HG03520 (cell line): ENCODE data around the gene RBM28.

Source experiments
- ATAC-seq: cut with Tn5 transposase; IDR thresholded peaks from one replicate; pipeline ENCODE4 v1.9.1; 2021; ENCODE audit warnings: mild to moderate bottlenecking, moderate library complexity; ENCODE audit not compliant: unreplicated experiment

The RBM28 gene

DNA sequence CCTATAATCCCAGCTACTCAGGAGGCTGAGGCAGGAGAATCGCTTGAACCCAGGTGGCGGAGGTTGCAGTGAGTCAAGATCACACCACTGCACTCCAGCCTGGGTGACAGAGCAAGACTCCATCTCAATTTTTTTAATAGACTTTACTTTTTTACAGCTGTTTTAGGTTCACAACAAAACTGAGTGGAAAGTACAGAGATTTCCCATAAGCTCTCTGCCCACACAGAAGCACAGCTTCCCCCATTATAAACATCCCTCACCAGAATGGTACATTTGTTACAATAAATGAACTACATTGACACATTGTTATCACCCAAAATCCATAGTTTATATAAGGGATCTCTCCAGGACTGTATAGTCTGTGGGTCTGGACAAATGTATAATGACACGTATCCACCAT, 32.4 kb upstream of the RBM28 start:
- no peak for ATAC-seq

DNA sequence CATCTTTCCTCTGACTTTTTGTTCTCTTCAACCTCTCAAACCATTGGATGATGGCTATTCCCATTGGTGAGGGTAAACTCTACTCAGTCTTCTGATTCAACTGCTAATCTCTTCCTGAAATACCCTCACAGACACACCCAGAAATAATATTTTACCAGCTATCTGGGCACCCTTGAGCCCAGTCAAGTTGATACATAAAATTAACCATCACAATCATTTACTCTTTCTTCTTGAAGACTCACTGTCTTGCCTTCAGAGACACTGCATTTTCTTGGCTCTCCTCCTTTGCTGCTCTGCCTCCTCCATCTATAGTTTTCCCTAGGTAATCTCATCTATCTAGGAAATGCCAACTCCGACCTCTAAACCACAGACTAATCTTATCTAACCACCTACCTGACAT, 30.3 kb upstream of the RBM28 start:
- no peak for ATAC-seq

DNA sequence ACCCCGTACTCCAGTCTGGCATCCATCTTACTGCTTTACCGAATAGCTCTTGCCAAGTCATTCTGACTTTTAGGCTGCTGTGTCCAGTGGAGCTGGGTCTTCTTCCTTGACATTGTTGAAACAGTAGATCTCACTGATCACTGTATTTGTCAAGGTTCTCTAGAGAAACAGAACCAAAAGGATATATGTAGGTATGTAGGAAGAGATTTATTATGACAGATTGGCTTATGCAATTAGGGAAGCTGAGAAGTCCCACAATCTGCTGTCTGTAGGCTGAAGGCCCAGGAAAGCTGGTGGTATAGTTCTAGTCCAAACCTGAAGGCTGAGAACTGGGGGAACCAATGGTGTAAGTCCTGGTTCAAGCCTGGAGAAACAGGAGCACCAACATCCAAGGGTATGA, 29.9 kb upstream of the RBM28 start:
- no peak for ATAC-seq

DNA sequence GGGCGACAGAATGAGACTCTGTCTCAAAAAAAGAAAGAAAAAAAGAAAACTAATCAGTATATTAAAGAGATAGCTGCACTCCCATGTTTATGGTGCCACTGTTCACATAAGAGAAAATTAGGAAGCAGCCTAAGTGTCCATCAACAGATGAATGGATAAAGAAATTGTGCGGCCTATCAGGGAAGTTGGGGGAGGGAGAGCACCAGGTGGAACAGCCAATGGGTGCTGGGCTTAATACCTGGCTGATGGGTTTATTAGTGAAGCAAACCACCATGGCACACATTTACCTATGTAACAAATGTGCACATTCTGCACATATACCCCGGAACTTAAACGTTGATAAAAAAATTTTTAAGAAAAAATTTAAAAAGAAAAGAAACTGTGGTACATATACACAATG, 26.8 kb upstream of the RBM28 start:
- no peak for ATAC-seq

DNA sequence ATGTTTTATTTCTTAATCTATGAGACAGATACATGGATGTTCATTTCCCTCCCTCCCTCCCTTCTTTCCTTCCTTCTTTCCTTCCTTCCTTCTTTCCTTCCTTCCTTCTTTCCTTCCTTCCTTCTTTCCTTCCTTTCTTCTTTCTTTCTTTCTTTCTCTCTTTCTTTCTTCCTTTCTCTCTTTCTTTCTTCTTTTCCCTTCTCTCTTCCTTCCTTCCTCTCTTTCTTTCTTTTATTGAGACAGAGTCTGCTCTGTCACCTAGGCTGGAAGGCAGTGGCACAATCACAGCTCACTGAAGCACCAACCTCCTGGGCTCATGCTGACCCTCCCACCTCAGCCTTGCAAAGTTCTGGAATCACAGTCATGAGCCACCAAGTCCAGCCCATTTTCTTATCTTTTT, 23.3 kb upstream of the RBM28 start:
- no peak for ATAC-seq

DNA sequence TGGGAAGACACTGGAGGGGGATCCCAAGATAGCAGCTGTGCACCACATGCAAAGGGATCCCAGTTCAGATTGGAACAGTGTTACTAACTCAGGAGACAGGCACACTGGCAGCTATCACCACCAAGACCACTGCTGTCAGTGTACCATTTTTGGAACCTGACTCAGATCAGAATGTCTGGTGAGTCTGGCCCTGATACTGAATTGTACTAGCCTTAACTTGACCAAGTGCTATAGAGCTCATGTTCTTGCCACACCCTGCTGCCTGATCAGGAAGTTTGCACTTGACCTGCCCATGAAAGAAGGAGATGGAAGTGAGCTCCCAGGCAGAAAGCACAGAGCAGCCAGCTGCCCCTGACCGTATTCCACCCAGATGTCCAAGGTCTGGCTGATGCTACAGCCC, 22.6 kb upstream of the RBM28 start:
- no peak for ATAC-seq

DNA sequence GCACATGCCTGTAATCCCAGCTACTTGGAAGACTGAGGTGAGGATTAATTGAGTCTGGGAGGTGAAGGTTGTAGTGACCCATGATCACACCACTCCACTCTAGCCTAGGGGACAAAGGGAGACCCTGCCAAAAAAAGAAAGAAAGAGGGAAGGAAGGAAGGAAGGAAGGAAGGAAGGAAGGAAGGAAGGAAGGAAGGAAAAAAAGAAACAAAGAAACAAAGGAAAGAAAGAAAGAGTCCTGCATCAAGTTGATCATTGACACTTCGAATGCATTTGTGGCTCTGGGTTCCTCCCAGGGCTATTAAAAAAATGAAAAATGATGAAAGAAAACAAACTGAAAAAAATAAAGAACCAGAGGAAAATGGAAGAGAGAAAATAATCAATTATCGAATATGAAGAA, 21.7 kb upstream of the RBM28 start:
- ATAC-seq, result no peak

DNA sequence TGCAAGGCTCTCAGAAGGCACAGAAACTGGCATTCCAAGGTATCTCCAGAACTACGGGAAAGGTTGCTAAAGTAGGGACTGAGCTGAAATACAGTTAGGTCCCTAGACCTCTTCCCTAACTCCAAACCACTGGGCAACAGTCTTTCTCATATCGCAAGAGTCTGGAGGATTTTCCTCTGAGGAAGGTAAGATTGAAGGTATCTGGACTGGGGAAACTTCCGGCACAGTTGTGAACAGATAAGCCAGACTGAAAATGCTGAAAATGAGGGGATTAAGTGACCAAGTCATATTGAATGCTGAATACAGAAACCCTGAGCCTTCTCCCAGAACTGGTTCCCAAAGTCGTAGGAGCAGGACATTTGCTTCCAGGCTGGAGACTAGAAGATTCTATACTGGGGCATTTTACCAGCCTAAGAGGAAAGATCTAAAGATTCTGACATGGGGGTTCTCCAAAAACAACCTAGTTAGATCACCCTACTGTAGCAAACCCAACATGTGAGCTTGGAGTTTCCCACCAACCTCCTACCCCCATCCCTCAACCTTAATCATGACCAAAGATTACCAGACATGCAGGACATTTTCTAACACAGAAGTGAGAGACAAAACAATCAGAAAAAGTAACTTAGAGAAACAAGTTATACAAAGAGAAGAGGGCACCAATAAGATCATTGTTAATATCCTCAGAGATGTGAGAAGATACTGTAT, 20.6 kb upstream of the RBM28 start:
- no peak for ATAC-seq

DNA sequence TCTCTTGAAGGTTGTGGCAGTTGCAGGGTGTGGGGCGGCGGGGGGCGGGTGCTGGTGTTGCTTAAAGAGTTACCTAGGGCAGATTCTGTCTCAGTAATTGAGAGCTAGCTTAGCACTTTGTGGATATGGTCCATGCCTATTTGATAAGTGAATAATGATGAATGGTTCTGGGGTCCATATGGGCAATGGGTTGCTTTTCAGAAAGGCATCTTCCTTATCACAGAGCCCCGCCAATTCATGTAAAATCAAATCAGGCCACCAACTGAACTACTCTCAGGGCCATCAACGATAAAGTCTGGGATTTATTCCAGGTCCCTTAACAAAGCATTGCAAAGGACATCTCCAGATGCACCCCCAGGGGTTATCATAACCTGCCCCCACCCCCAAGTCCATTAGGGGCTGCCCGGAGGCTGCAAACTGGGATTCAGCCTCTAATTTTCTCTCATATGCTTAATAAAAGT, 19.6 kb upstream of the RBM28 start:
- ATAC-seq, result no peak

DNA sequence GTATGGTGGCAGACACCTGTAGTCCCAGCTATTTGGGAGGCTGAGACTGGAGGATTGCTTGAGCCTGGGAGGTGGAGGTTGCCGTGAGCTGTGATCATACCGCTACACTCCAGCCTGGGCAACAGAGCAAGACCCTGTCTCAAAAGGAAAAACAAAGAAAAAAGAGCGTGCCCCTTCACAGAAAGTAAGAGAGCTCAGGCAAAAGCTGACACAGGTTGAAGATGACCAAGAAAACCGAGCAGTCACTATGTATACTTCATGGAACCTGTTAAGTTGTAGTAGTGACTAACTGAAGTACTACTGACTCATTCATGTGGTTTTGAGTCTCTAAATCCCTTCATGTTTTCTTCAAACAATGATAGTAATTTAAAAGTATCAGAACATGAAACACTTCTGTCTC, 19.0 kb upstream of the RBM28 start:
- ATAC-seq, result no peak

DNA sequence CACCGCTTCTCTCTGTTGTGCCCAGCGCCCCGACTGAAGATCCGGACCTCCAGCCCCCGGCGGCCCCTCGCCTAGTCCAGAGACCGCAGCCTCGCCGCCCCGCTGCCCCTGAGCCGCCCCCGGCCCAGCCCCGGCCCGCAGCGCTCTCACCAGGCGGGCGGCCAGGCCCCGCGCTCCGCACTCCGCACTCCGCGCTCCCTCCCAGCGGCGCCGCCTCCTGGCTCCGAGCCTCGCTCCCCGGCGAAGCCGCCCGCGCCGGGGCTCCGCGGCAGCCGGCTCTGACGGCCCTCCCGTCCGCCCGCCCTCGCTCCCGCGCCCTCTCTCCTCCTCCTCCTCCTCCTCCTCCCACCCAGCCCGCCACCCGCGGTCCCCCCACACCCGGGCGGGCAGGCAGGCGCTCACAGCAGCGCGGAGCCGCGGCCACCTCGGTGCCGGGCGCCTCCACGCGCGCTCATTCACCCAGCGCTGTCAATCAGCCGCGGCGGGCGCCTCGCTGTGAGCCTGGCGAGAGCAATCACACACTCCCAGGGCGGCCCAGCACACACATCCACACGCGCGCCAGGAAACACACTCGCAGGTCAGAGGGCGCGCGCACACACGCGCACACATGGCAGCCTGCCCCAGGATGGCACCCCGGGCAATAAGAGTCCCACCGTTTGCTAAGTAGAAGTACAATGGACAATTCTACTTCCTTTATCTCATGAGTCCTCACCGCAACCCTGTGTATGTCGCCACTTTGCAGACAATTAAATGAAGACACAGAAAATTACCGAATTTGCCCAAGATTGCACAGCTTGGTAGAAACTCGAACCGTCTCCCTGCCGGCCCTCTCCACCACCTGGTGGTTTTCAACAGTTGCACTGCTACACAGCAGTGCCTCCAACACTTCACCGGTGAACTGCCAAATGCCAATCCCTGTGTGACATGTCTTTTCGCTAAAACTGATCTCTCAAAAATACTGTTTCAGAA, 18.0 kb upstream of the RBM28 start, which contains the start of gene PRRT4:
PRRT4 (minus strand) TSS at position 280 of the 969 bp plus-strand sequence.
- ATAC-seq, result no peak

DNA sequence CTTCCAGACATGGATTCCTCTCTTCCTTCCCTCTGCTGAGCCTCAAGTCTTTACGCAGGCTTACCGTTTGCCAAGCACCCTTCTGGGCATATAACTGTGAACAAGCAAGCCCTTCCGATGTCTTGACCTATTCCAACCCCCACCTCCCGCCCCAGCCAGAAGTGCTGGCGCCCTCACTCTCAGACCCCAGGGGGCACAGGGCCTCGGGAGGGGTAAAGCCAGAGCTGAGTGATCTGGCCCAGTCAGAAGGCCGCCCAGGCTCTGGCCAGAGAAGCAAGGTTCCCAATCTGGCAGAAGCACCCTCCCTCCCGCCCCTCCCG, 16.6 kb upstream of the RBM28 start:
- ATAC-seq, result no peak

DNA sequence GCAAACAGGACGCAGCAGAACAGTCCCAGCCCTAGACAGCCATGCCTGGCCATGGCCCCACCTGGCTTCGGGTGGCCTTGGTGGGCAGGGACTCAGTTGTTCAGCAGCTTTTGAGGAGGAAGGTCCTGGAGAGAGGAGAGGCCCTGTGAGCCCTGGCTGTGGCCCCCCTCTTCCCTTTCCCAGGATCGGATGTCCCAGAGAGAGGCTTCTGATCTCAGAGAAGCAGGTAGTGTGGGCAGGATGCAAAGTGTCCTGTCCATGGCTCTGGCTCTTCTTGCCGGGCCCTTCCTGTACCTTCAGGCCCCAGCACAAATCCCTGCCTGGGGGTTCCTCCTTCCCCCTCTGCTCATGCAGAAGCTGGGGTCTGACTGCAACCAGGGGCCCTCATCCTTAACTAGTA, 16.2 kb upstream of the RBM28 start:
- ATAC-seq, result no peak

DNA sequence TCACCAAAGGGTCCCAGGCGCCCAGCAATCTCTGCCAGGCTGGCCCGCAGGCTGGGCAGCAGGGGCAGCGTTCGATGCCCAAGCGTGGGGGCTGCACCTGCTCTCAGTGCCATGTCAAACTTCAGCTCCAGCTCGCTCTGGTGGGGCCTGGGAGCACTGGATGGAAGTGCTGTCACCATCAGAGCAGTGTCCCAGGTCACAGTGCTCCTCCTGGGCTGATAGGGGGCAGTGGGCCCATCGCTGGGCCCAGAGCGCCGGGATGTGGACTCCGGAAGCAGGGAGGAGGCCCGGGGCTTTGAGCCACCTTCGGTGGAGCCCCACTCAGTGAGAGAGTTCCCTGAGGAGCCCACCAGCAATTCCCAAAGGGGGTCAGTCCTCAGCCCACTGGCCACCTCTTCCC, 15.6 kb upstream of the RBM28 start:
- ATAC-seq, result no peak

DNA sequence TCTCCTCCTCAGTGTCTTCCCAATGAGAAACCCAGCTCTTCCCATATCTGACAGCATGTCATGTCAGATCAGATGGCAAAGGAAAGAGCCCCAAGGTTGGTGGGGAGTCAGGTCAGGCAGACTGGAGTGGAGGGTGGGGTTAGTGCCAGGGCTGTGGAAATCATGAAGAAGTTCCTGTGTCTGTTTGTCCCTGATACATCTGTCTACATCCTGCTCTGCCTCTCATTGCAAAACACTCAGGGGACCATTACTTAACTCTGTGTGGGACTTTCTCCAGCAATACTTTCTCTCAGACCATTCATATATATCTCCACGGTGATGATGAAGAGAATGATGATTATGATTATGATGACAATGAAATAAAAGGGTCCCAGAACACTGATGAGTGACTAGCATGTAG, 14.5 kb upstream of the RBM28 start:
- no peak for ATAC-seq

DNA sequence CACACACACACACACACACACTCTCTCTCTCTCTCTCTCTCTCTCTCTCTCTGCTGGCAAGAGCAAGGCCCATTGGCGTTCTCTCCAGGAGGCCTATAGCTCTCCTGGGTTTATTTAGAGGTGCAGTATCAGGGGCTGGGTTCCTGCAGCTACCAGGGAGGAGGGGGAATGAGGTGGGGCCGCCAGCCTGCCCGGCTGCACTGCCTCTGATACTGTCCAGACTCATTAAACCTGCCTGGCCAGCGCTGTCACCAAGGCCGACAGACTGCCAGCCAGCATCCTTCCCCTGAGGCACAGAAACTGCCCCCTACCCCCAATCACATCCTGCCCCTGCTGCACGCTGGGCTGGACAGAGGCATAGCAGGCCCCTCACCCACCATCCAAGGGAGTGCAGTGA, 13.5 kb upstream of the RBM28 start:
- ATAC-seq, result no peak

DNA sequence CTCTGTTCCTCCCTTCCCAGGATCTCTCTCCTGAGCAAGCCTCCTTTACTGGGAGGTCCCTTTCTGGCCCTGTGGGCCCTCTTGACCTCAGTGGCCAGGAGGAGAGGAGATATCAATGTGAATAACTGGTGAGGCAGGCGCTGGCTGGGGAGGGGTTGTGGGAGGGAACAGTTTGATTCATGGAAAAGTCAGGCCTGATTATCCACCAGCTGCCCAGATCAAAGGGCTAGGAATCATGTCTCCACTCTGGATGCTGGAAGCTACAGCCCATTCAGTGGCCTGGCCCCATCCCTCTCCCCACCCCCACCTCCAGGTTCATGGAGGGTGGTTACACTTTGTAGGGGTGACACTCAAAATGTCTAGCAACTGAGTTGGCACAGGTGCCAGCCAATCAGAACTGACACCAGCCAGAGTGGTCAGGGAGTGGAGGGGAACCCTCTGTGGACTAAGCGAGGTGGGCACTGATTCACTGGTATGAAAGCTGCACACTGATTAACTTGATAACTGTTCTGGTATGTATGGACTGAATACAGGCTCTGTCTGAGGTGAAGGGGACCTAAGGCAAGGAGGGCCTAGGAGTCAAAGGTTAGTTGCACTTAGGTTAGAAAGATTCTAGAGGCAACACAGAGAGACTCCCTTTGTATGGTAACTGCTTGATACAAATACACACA, 13.0 kb upstream of the RBM28 start:
- no peak for ATAC-seq

DNA sequence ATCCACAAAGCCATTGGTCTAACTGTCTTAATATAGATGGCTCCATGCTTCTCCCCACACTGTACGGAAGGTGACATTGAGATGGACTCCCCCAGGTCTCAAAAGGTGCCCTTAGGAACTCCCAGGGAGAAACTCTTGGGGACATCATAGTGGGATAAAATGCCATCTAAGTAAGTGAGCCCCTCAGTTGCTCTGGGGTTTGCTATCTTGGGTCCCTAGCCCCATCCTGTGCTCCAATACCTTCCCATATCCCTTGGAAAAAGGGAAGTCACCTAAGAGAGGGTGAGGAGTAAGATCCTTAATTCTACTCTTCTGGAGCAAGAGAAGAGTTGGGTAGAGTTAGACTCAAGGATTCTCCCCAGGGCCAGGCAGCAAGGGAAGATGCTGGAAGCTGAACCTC, 9.9 kb upstream of the RBM28 start:
- no peak for ATAC-seq

DNA sequence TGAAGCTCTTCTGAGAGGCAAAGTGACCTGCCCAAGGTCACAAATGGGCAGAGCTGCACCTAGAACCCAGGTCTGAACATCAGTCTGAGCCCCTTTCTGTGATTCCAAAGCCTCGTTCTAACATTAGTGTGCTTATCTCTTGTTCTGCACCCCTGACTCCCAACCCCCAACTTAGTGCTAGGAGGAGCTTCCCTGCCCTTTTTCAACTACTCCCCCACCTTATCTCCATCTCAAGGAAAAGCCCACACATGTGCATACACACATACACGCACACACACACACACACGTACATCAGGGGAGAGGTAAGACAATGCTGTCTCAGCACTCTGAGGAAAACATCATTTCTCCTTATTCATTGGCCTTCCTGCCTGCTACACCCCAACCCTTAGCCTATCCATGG, 9.5 kb upstream of the RBM28 start:
- ATAC-seq, result no peak

DNA sequence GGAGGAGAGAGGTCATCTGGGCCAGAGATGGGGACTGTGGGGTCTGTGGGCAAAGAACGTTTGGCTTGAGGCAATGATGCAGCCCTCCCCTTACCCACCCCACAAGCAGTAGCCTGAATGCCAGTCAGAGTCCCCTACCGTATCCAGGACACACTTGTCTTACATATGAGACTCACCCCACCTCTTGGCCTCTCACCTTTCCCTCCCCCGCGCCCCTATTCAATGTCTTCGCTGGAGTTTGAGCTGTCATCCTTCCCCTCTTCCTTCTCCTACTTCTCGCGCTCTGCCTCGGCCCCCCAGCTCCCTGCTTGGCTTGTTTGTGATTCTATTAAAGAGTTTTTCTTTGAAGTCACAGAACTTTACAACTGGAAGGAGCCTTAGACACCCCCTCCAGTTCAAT, 8.9 kb upstream of the RBM28 start:
- ATAC-seq, result no peak

DNA sequence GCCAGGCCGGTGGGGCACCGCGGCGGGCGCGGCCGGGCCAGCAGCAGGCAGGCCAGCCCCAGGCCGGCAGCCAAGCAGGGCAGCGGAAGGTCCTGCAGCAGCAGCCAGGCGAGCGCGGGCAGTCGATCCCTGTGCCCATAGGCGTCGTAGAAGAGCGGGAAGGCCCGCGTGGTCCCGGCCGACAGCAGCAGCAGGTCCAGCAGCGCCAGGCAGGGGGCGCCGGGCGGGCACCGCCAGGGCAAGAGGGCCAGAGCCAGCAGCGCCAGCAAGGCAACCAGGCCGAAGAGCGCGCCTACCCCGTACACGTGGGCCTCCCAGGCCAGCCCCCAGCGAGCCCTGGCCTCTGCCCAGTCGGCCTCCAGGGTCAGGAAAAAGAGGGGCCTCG, 8.4 kb upstream of the RBM28 start:
- ATAC-seq, result no peak
